DLD1 (cell line): ENCODE data around the gene KLHL22.
"Not testable (repeated sequence)": the region's sequence is repeated elsewhere in the genome, so short reads cannot be mapped to it uniquely, and the experiment has no call there.

Source experiments
- in situ Hi-C: cut with HindIII; loops from 2 replicates; pipeline ENCODE4 v1.10.0; 2017; ENCODE audit warnings: low sequenced_read_pairs

The KLHL22 gene

DNA sequence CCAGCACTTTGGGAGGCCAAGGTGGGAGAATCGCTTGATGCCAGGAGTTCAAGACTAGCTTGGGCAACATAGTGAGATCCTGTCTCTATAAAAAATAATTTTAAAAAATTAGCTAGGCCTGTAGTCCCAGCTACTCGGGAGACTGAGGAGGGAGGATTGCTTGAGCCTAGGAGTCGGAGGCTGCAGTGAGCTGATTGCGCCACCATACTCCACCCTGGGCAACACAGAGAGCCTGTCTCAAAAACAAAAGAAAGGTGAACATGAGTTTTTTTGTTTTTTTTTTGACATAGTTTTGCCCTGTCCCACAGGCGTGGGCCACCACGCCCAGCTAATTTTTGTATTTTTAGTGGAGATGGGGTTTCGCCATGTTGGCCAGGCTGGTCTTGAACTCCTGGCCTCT lies 29.5 kb upstream of the KLHL22 start:
- in situ Hi-C loops: no loop called here

DNA sequence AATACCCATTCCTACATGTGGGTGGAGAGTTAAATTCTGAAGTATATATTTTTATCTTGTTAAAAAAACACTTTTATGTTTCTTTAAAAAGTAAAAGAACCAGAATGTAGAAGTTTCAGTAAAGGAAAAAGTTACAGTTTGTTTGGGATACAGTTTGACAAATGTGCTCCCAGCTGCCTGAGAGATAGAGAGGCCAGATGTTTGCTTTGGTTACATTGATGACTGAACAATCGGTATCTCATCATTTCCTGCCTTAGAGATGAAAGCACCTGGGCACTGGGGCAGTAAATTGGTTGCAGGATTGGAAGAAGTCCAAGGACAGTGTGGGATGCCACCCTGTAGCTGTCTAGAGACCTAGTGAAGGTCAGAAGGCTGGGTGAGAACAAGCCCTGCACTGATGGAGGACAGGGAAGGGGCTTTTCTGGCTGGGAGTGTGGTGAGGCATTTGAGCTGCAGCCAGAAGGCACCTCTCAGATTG lies 28.4 kb upstream of the KLHL22 start:
- in situ Hi-C loops: no loop called here

DNA sequence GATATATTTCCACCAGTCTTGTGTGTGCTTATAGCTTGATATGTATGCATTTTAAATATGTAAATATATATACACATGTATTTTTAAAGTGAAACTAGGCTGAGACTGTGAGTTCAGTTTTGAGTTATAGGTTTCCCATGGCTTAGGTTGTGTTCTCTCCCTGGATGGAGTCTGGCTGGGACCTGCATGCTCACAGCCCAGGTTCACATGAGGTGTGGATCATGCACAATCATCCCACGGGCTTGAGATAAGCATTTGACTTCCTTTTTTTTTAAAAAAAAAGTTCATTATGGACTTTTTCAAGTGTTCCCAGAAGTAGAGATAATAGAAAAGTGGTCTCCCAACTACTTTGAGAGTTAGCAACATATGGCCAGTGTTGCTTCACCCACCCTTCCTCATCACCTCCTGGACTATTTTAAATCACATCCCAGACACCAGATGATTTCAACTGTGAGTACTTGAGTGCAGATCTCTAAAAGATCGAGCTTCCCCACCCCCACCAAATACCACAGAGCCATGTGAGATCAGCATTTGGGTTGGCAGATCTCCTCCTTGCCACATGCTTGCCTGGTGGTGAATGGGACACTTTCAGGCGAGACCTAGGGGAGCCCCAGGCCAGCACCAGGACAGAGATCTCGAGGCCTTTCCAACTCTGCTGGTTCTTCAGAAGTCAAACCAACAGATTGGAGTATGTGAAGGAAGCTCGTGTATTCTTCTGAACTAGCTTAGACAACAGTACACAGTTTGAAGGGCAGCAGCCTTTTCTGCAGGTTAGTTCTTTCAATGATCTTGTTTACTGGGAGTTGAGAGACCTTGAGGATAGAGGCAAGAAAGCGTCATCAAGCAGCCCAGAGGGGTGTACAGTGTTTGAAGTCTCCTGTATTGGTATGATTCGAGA lies 27.7 kb upstream of the KLHL22 start:
- in situ Hi-C loops: no loop called here

GRCh38 chr22:20522134-20523004 lies 26.8 kb upstream of the KLHL22 start:
- in situ Hi-C loops: no loop called here

- in situ Hi-C loops: no loop called here
Observed at GRCh38 chr22:20520093-20520511, 24.5 kb upstream of the KLHL22 start.

DNA sequence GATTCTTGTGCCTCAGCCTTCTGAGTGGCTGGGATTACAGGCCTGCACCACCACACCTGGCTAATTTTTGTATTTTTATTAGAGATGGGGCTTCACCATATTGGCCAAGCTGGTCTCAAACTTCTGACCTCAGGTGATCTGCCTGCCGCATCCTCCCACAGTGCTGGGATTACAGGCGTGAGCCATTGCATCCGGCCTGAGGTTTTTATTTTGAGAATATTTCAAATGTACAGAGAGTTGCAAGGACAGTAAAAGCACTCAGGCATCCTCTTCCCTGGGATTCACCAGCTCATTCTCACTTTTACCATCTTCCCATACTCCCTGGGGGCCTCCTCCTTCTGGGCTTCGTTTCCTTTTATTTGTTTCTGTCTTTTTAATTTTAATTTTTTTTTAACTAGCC lies 24.0 kb upstream of the KLHL22 start:
- in situ Hi-C loops: no loop called here

- in situ Hi-C loops: no loop called here
Observed at GRCh38 chr22:20517841-20518592, 22.4 kb upstream of the KLHL22 start.

DNA sequence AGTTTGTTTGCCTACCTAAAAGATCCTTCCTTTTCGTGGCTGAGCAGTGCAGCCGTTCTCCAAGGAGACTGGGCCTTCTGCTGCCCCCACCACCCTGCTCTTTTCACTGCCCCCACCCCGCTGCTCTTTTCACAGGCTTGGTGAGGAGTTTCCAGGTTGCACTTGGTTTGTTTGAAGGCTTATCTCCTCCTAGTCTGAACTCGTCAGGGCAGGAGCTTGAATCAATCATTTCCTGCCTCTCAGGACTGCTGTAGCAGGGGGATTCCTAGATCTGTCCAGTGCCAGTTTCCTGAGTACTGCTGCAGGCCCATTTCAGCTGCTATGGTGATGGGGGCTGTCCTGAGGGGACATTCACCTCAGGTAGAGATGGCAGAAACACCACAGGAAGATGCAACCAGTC lies 21.8 kb upstream of the KLHL22 start:
- in situ Hi-C loops: no loop called here

DNA sequence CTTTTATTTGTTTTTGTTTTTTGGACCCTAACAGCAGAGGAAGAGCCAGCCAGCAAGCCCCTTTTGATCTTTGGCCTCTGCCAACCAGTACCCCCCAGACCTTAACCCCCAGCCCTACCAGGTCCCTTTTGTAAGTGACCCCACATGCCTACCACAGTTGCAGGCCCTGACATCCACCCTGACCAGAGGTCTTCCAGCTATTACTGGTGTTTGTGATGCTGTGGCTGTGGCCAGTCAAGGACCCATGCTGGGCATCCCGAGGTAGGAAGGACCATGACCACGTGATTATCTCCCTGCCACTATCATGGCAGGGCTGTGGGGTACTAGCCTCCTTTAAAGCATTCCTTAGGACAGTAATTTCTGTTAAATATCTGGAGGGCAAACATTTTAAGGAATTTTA lies 20.8 kb upstream of the KLHL22 start:
- in situ Hi-C loops: no loop called here

GRCh38 chr22:20514658-20515406 lies 19.2 kb upstream of the KLHL22 start:
- in situ Hi-C loops: no loop called here

GRCh38 chr22:20511578-20512229 lies 16.1 kb upstream of the KLHL22 start:
- in situ Hi-C loops: no loop called here

GRCh38 chr22:20510811-20511577 lies 15.4 kb upstream of the KLHL22 start:
- in situ Hi-C loops: no loop called here

GRCh38 chr22:20509344-20510047 lies 13.9 kb upstream of the KLHL22 start:
- in situ Hi-C loops: no loop called here

GRCh38 chr22:20508815-20509271 lies 13.2 kb upstream of the KLHL22 start:
- in situ Hi-C loops: no loop called here

- in situ Hi-C loops: not testable (repeated sequence)
Observed at GRCh38 chr22:20508067-20508755, 12.6 kb upstream of the KLHL22 start.

GRCh38 chr22:20507253-20508066 lies 11.9 kb upstream of the KLHL22 start, which contains the start of gene MED15:
Gene MED15, plus strand, starts transcription at chr22:20507610. Its CDS starts 69 bp downstream, at chr22:20507679.
- in situ Hi-C loops: no loop called here
